HG02852 (cell line): ENCODE results near the gene DLL1.

ENCODE experiments used
- ATAC-seq: cut with Tn5 transposase; IDR thresholded peaks from one replicate; pipeline ENCODE4 v1.9.1; 2021; ENCODE audit warnings: mild to moderate bottlenecking, moderate library complexity; ENCODE audit not compliant: unreplicated experiment

Gene DLL1

DNA sequence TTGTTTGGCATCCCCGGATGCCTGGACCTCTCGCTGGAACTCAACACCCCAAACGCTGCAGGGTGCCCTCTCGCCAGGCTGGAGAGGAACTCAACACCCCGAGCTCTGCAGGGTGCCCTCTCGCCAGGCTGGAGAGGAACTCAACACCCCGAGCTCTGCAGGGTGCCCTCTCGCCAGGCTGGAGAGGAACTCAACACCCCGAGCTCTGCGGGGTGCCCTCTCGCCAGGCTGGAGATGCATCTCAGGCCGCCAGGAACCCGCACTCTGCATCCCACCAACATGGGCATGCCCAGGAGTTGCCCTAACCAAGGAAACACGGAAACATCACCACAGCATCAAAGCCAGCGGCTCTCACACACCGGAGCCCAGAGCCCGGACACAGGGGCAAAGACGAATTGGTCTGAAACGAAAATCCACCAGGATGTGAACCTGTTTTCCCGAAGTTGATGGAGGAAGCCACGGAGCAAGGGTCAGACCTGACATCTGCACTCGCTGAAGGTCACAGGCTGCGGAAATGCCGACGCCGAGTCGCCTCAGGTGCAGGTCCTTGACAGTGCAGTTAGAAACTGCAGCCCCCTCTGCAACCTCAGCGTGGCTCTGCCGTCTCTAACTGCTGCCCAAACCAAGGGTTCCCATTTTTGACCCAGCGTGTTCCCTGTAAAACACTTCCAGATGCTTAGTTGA, 37.5 kb downstream of the DLL1 start:
- ATAC-seq, result no peak

DNA sequence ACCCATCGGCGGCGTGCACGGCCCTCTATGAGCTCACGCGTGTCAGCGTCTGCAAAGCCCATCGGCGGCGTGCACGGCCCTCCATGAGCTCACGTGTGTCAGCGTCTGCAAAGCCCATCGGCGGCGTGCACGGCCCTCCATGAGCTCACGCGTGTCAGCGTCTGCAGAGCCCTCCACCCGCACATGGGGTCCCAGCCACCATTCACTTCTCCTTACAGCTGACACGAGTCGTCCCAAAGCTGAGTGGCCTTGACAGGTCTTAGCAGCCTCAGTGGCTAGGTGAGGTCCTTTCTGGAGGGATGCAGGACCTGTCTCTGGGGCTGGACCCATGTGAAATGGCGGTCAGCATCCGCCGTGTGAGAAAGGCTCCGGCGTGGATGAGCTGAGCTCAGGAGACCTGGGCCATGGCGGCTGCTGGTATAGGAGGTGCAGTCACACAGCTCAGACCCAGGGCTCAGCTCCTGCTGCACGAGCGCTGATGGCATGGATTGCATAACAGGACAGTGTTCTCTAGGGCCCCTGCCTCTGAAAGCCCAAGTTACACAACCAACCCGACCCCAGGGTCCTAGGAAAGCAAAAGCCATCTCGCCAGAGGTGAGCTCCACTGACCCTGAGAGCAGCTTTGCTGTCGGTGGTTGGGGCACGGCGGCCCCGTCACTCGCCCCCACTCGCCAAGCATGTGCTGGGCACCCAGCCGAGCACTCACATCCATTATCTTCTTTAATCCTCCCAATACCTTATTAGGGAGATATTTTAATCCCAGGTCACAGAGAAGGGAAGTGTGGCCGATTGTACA, 38.9 kb downstream of the DLL1 start:
- ATAC-seq, result no peak

DNA sequence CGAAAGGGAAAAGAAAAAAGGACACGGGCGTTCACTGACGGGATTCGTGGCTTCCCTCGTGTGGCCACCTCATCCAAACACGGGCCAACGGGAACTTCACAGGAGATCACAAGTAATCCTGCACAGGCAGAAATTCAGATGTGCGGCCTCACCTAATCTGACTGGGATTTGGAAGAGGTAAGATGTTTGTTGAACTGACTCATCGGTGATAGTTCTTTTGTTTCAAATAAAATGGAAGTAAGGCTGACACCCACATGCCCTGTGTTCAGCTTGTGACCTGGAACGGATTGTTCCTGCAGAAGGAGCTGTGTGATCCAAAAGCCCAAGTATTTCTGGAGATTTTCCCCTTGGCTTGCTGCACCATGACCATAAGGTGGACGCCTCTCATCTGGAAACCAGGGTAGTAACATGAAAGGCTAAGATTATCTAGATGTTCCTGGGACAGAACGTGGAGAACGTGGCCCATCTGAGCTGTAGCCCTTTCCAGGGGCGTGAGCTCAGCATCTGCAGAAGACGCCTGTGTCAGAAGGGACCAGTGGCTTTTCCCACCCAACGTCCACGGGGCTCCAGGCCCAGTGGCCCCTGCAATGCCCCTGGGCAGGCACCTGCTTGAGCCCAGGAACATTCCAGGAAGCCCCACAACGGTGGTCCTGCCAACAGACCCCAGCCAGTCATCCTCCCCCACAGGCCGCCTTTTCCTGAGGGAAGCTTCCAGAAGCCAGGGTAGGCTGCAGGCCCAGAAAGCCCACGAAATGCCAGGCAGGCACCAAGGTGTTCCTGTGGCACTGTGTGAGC, 39.7 kb downstream of the DLL1 start:
- ATAC-seq, result no peak

DNA sequence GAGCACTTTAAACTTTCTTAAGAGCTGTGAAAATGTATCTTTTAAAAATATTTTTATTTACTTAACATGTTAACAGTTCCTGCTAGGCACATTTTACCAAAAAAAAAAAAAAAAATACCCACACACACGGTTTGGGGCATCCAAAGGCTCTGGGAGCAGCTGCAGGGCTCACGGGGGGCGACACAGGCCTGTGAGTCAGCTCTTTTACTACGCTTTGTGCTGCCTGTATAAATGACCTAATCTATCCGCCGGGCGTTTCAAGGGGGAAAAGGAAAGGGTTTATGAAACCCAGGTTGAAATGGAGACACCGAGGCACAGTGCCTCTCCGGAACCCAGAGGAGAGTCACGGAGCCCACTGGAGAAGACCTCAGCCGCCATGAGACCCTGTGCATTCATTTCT, 40.4 kb downstream of the DLL1 start:
- ATAC-seq, result no peak

DNA sequence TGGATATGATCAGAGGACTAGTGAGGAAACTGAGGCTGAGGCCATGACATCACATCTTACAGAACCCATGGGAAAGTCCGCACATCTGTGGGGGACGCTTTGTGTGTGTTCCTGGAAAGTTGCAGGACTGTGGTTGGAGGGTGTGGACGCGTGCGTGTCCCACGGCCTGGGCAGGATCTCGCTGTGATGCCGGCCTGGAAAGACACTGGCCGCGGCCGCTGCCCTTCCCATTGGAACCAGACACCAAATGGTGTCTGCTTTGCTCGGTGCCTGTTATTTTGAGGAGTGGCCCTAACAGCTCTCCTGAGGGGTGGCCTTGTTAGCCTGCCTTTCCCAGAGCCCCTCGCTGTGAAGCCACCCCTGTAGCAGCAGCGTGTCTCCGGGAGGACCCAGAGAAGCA, 41.1 kb downstream of the DLL1 start:
- no peak for ATAC-seq

DNA sequence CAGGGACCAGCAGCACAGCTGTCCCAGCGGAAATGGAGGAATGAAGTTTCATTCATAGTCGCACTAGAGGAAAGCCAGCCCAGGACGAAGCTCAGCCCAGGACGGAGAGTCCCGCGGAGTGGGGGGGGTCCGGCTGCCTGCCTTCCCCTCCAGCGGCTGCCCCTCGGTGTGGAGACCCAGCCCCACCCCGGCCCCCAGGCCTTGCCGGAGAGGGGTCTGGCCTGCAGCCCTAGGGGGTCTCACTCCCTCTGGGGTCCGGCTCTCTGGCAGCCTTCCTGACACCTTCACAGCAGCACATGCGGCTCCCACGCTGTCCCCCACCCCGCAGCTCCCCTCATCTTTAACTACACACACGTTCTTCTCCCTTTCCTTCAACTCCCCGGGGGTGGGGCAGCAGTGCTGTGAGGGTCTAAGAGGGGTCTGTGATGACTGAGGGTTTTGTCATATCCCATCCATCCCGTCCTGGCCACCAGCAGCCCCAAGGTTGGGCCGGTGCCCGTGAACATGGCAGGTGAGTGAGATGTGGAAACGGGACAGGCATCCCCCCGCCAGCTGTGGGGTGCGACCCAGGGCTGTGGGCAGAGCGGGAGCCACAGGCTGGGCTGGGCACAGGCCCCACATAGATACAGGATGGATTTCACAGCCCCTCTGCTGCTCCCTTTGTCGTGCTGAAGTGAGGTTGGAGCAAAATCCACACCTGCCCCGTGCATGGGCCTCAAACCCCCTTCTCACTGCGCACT, 41.8 kb downstream of the DLL1 start:
- no peak for ATAC-seq

DNA sequence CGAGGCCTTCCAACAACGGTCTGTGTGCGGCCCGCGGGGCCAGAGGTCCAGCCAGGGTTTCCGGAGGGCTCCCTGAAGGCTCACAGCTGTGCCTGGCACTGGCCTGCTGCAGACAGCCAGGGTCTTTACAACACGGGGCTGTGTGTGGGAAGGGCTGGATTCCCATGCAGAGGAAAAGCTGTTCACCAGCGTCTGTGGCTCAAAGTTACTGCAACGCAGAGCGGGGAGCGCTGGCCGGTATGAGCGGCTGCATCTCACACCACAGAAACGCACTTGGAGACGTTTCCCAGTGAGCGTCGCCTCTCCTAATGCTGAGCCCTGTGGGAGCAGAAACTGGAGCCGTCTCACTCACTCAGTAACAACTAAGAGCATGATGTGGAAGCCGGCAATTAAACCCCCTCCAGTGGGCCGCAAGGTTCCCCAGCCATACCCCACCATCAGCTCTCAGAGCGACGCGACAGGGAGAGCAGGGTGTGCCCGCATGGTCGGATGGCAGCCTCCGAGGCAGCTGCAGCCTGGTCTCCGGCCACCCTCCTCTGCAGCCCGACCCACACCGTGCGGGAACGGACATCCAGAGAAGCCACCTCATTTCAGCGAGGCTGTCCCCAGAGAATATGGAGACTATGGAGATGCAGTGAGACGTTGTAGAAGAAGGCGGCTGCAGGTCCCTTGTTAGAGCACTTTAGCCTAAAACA, 42.6 kb downstream of the DLL1 start:
- ATAC-seq, result no peak

DNA sequence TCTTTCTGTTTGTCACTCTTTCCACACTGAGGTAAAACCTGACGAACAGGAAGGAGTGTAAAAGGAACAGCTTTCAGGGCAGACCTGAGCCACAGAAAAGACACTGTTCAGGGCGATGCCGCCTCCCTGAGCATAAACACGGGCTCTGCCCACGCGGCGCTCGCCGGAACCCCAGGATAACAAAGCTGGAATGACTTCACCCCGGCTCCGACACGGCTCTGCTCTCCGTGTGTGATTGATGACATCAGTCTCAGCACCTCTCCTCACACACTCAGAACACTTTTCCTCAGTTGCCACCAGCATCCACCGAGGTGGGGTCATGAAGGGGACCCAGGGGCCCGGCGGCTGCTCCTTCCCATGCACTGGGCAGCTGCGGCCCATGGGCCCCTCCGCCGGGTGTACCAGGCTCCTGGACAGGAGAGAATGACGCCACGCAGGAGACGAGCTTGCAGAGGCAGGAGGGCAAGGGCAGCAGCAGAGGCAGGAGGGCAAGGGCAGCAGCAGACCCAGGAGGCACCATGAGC, 43.6 kb downstream of the DLL1 start:
- ATAC-seq, result no peak

DNA sequence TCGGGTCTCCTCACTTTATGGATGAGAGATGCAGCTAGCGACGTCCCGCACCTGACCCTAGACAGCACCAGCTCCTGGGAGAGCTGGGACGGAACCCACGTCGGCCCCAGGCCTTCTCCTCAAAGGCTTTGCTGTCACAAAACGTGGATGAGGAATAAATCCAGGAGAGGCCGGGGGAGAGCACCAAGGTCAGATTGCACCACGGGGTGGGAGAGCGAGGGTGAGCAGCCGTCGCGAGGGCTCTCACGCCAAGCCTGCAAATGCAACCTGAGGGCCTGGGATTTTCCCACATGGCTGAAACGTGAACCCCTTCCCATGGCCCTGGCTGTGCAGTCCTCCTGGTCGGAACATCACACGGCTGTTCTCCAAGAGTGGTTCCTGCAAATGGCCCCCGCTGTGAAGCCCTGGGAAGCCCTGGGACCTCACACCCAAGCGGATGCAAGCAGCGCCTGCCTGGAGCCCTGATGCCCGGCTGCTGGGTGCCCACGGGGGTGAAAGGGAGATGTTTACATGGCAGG, 45.3 kb downstream of the DLL1 start:
- no peak for ATAC-seq

DNA sequence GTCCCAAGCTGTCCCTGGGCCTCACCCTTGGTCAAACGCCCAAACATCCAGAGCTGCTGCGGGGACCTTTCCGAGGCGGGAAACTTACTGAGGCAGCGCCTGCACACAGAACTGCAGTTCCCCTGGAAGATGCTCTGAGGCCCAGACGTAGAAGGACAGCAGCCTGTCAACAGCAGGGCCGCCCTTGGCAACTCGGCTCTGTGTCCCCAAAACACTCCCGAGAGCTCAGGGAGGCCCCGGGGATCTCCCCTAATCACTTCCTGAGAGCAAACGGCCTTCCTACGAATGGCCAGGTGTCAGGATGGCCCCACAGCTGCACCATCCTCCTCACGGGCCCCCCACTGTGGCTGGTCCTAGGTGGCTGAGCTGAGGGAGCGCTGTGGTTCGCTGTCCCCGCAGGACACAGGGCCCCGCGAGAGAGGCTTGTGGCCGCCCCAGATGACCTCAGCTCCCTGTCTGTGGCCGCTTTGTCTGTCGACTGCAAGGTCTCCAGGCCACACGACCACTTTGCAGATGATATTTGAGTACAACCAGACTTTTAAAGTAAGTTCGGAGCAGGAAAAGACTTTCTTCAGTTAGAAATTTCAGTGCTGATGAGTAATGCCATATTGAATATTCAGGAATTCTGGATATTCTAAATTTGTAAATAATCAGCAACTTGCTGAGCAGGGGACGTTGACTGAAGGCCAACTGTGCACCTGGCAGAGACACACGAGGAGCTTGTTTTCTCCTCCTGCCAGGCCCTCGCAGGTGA, 46.0 kb downstream of the DLL1 start:
- no peak for ATAC-seq

DNA sequence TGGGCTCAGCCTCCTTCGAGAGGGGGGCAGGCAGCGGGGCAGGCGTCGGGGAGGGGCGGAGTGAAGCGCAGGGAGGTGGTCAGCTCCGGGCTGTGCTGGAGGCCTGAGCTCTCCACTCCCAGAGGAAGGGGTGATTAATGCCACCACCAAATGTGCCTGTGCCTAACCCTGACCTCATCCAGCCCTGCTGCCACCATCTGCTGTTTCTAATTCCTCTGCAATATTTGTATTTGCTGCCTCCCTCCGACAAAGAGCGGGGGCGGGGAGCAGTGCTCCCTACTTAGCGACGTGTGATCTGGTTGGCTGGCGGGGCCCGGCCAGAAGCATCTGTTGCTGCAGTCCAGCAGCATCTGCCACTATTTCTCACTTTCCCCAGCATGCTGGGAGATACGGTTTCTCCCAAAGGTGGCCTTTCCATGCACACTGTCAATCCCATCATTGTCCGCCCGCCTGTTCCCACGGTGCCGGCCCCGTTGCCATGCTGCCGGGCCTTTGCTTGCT, 47.0 kb downstream of the DLL1 start:
- ATAC-seq, result no peak

DNA sequence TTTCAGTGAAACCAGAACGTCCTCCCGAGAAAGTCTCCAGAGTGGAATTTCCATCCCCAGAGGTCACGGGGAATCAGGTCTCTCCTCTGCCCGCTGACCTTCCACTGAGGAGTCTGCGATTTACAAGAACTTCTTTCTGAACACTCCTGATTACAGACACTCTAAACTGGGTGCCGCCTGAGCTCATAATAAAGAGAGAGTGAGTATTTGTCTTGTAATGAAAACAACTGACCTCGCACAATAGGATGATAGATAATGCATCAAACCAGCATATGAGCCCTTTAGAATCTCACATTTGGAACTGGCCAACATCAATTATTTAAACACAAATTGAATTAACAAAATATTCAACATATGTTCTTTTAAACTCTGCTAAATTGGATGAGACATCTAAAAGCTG, 47.5 kb downstream of the DLL1 start:
- ATAC-seq, result no peak

DNA sequence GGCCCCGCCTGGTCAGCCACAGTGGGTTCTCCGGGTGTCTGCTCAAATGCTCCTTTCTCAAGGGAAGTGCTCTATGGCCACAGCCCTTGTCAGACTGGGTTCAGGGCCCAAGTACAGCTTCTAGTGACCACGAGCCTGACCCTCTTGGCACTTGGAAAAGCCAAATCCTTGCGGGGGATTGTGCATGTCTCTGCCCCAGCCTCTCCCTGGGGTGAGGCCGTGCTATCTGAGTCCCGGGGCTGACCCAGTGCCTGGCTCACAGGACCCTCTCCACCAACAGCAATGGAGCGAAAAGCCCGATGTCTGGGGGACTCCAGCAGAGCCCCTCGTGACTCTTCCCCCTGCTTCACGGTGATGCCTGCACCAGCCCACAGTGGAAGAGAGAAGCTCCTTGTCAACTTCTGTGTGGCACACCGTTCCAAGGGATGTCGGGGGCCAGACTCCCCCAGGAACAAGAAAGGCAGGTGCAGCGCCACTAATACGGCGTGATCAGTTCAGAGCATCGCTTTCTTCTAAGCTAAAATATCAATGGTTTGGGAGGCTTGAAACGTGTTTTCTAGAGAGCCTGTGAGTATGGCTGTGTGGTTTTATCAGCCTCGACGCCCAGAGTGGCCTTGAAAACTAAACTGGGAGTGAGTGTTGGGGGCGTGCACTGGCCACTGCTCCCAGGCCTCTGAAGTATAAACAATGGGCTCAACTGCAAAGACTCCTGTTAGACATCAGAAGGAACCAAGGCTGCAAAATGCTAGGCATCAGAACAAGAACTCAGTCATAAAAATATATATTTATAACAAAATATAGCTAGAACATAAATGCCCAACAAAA, 51.9 kb downstream of the DLL1 start:
- no peak for ATAC-seq

DNA sequence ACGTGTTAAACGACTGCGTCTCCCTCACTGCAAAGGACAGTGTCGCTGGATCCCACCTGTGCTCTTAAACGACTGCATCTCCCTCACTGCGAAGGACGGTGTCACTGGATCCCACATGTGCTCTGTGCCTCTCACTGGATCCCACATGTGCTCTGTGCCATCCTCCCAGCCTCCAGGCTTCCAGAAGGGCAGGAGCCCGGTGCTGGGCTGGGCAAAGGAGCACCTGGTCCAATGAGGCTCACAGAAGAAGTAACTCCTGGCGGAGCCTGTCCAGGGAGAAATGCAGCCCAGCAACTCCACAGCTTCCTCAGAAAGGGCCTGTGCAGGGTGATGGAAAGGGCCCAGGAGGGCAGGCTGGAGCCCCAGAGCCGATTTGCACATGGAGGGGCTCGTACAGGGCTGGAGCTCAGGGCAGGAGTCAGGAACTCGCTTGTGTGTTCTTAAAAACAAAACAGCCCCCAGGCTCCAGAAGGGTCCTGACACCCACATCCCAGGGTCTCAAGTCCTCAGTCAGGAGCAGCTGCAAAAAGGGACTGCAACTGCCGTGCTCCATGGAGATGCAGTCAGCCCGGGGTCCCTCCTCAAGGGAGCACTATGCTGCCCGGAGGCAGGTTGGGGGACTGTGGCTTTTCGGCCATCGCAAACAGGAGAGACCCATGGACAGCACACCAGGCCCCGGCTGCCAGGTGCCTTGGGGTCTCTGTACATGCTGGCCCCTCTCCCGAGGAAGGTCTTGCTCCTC, 52.7 kb downstream of the DLL1 start:
- ATAC-seq, result no peak

DNA sequence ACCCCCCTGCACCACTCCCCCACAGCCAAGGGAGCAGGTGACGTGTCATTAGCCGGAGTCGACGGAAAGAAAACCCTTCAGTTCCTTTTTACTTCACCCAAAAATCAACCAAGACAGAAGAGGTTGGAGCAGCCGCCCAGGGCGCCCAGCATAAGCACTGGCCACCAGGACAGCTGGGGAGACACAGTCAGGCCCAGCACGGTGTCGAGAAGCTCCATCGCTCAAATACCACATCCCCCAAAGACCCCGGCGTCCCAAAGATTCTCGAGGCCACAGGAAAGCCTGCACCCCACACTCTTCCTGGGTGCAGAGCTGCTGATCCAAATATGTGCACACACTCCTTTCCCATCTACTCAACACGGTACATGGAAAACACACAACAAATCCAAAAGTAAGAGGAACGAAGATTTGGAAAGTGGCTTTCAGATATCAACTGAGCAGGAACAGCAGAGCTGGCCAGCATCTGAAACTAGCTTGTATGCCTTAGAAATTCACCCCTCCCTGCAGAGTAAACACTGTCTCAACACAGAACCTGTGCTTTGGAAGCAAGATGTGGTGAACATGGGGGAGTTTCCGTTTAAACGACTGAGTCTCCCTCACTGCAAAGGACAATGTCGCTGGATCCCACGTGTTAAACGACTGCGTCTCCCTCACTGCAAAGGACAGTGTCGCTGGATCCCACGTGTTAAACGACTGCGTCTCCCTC, 54.6 kb downstream of the DLL1 start:
- no peak for ATAC-seq

DNA sequence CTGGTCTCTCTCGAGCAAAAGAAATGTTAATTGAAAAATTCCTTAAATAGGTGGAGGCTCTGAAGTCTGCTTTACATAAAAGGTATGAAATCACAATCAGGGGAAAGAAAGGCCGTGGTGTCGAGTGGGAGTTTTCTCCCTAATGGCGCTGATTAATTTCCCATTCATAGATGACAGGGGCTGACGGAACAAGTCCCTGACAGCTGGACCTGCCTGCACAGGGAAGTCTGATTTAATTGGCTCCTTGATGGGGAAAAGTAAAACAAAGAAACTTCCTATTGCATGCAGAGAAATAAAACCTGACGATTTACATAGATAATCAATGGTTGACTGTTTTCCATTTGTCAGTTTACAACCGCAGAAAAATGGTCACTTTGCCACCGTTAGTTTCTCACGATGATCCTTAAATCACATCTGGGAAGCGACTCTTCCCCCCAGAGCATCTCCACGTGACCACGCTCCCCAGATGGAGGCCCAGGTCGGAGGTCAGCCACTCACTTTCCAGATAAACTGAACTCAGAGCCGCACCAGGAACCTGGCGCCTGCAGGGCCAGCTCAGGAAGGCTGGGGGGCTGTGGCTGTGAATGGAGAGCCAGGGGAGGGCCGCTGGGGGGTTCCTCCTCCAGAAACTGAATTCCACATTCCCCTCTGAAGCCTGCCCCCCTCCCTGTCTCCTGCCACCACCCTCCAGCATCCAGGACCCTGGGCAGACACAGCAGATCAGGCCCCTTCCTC, 55.3 kb downstream of the DLL1 start:
- no peak for ATAC-seq
